SK-N-SH (cell line): Measurements from ENCODE around the gene GGACT. TPM values are rescaled to one million over a fixed set of nuclear protein-coding genes. Genes with fewer than 3 reads are reported as not detected.
A peak's percentile ranks its signal among the peaks of the same experiment; 100 is the strongest.

ENCODE experiments used
- CTCF ChIA-PET: fragments of 300-600, 350-600 bp; formaldehyde crosslinking; extraction: SDS; loops from one replicate; lab custom pipeline; 2021; lab: Yijun Ruan, JAX
- POLR2A ChIA-PET: fragments of 350-600 bp; sonication (Branson Sonifier 250); formaldehyde crosslinking; extraction: SDS; loops from one replicate; lab custom pipeline; 2020; ENCODE audit warnings: antibody characterized with exemption, inconsistent platforms; lab: Yijun Ruan, JAX
- DNase-seq: peaks from one replicate; pipeline ENCODE4 v3.0.0; 2012
- H2AFZ ChIP-seq: fragments of 200-600 bp; sonication (generic); 2 replicates; pipeline ENCODE4 v1.8.1; 2016; ENCODE audit warnings: antibody characterized with exemption, mild to moderate bottlenecking, low read depth
- H3F3A ChIP-seq: fragments of 200-600 bp; sonication (generic); replicated peaks from 2 replicates; pipeline ENCODE3; 2016; ENCODE audit warnings: antibody characterized with exemption, mild to moderate bottlenecking; ENCODE audit not compliant: insufficient read depth
- H3K27ac ChIP-seq, 2 experiments: fragments of 200-500 bp in 1 of 2; fragments of 200-600 bp in 1 of 2; sonication (Bioruptor generic) in 1 of 2; sonication (generic), shearing (Covaris generic) in 1 of 2; 2 replicates each; pipeline versions ENCODE4 v1.5.1 to v1.6.1; 2014 to 2016; ENCODE audit warnings: low read depth in 2 of 2, inconsistent platforms in 1 of 2, low read length in 1 of 2, mild to moderate bottlenecking in 1 of 2, mixed read lengths in 1 of 2
- H3K27me3 ChIP-seq: fragments of 200-600 bp; sonication (generic), shearing (Covaris generic); 2 replicates; pipeline ENCODE4 v1.6.1; 2016; ENCODE audit warnings: mixed run types; ENCODE audit not compliant: insufficient read depth
- H3K36me3 ChIP-seq, 2 experiments: fragments of 200-500 bp in 1 of 2; fragments of 200-600 bp in 1 of 2; sonication (Bioruptor generic) in 1 of 2; sonication (generic) in 1 of 2; replicated peaks in 1 of 2; 2 replicates each; pipeline versions ENCODE3 to v1.5.1; 2014 to 2016; ENCODE audit warnings: low read length in 1 of 2, mild to moderate bottlenecking in 1 of 2; ENCODE audit not compliant: insufficient read depth in 2 of 2, control insufficient read depth in 1 of 2
- H3K4me1 ChIP-seq, 2 experiments: fragments of 200-500 bp in 1 of 2; fragments of 200-600 bp in 1 of 2; sonication (Bioruptor generic) in 1 of 2; sonication (generic), shearing (Covaris generic) in 1 of 2; 2 replicates each; pipeline versions ENCODE4 v1.5.1 to v1.6.1; 2014 to 2016; ENCODE audit warnings: low read depth in 1 of 2, low read length in 1 of 2, mixed run types in 1 of 2; ENCODE audit not compliant: insufficient read depth in 2 of 2, control insufficient read depth in 1 of 2
- H3K4me2 ChIP-seq: fragments of 200-600 bp; sonication (generic), shearing (Covaris generic); 2 replicates; pipeline ENCODE4 v1.6.1; 2017; ENCODE audit warnings: mixed run types
- H3K4me3 ChIP-seq, 2 experiments: fragments of 200-500 bp in 1 of 2; fragments of 200-600 bp in 1 of 2; sonication (Bioruptor generic) in 1 of 2; sonication (generic), shearing (Covaris generic) in 1 of 2; 2 replicates each; pipeline versions ENCODE4 v1.5.1 to v1.8.1; 2014 to 2016; ENCODE audit warnings: low read depth in 2 of 2, inconsistent platforms in 1 of 2, low read length in 1 of 2, mild to moderate bottlenecking in 1 of 2, mixed read lengths in 1 of 2, moderate library complexity in 1 of 2
- H3K79me2 ChIP-seq: fragments of 200-600 bp; sonication (generic); 2 replicates; pipeline ENCODE4 v1.8.1; 2017; ENCODE audit warnings: mild to moderate bottlenecking; ENCODE audit not compliant: insufficient read depth
- H3K9ac ChIP-seq: fragments of 200-600 bp; sonication (generic); 2 replicates; pipeline ENCODE4 v1.6.1; 2017; ENCODE audit warnings: mixed run types
- H3K9me2 ChIP-seq: fragments of 200-600 bp; sonication (generic); 2 replicates; pipeline ENCODE4 v1.6.1; 2017; ENCODE audit warnings: mixed run types
- H3K9me3 ChIP-seq: fragments of 200-600 bp; sonication (generic); 2 replicates; pipeline ENCODE4 v1.6.1; 2017; ENCODE audit warnings: mixed run types, mild to moderate bottlenecking, moderate library complexity
- H4K20me1 ChIP-seq: fragments of 200-600 bp; sonication (generic); 2 replicates; pipeline ENCODE4 v1.6.1; 2017; ENCODE audit warnings: mild to moderate bottlenecking, mixed run types; ENCODE audit not compliant: insufficient read depth
- CHD2 ChIP-seq: fragments of 150-350 bp; IDR thresholded peaks from 2 replicates; pipeline ENCODE4 v1.6.1; 2018; ENCODE audit warnings: low read length; ENCODE audit not compliant: partially characterized antibody
- CTCF ChIP-seq: fragments of 200-600 bp; sonication (generic); IDR thresholded peaks from 2 replicates; pipeline ENCODE4 v1.6.1; 2017; ENCODE audit warnings: antibody characterized with exemption, mild to moderate bottlenecking, moderate library complexity
- FOXJ3 ChIP-seq: sonication (generic); formaldehyde crosslinking; IDR thresholded peaks from 2 replicates; pipeline ENCODE4 v1.5.1; 2020; ENCODE audit warnings: mild to moderate bottlenecking, missing genetic modification reagents
- GABPA ChIP-seq: IDR thresholded peaks from 2 replicates; pipeline ENCODE4 v1.4.0; 2012; ENCODE audit warnings: low read depth, mild to moderate bottlenecking
- IRF3 ChIP-seq: fragments of 150-350 bp; IDR thresholded peaks from 2 replicates; pipeline ENCODE4 v1.6.1; 2016; ENCODE audit warnings: mild to moderate bottlenecking, low read depth, low read length
- MAX ChIP-seq: IDR thresholded peaks from 2 replicates; pipeline ENCODE4 v1.4.0; 2012; ENCODE audit warnings: low read depth
- MXI1 ChIP-seq: IDR thresholded peaks from 2 replicates; pipeline ENCODE4 v1.6.1; 2012; ENCODE audit warnings: mild to moderate bottlenecking, low read depth, low read length, improper control_type of control experiment
- NFIC ChIP-seq: IDR thresholded peaks from 2 replicates; pipeline ENCODE4 v1.4.0; 2012; ENCODE audit warnings: borderline replicate concordance
- PBX3 ChIP-seq: IDR thresholded peaks from 2 replicates; pipeline ENCODE4; 2012
- RCOR1 ChIP-seq: fragments of 150-350 bp; IDR thresholded peaks from 2 replicates; pipeline ENCODE4 v1.6.1; 2017; ENCODE audit warnings: antibody characterized with exemption, low read length
- SMC3 ChIP-seq: IDR thresholded peaks from 2 replicates; pipeline ENCODE4 v1.6.1; 2012; ENCODE audit warnings: low read depth, low read length, improper control_type of control experiment
- TAF1 ChIP-seq: IDR thresholded peaks from 2 replicates; pipeline ENCODE4 v1.6.1; 2012; ENCODE audit warnings: low read depth, mild to moderate bottlenecking, low read length, moderate library complexity, borderline replicate concordance
- TEAD4 ChIP-seq: IDR thresholded peaks from 2 replicates; pipeline ENCODE4 v1.4.0; 2012; ENCODE audit warnings: mild to moderate bottlenecking, borderline replicate concordance; ENCODE audit not compliant: insufficient read depth
- USF1 ChIP-seq: IDR thresholded peaks from 2 replicates; pipeline ENCODE4 v1.4.0; 2012; ENCODE audit warnings: low read depth, borderline replicate concordance
- WGBS: methylation state at CpG from one replicate; pipeline ENCODE4 v1.1.6; 2017; ENCODE audit warnings: low lambda C conversion rate; 5-methylcytosine and 5-hydroxymethylcytosine counted together
- polyA plus RNA-seq, 3 experiments: library from polyadenylated mRNA; depleted of rRNA; stranded (reverse); fragments of >200 nt; gene quantifications; 2 replicates each; pipeline ENCODE4 v1.2.3, GENCODE V29; 2012

GGACT gene
- polyA plus RNA-seq (2012; rRNA removed), result 5.4 and 7.1 TPM in 2 replicates
- 6.2 and 6.9 TPM in 2 replicates for polyA plus RNA-seq (2012; cell fraction: cytosol; rRNA removed)
- 3.9 and 4.1 TPM in 2 replicates for polyA plus RNA-seq (2012; cell fraction: nucleus; rRNA removed)

GRCh38 chr13:100588331-100589177 lies at the start of gene GGACT:
Gene GGACT (minus strand): TSS chr13:100588789. CDS start chr13:100532591, 56,198 bp downstream.
- TF ChIP-seq CTCF (peak; percentile 65), GABPA (peak; percentile 62), SMC3 (0 out of 2 replicates have a peak, but pooled peaks have one; percentile 9), NFIC (no peak), TEAD4 (no peak), RCOR1 (peak; percentile 17; the same call in 1 of the 2 replicates), CHD2 (peak; percentile 67), PBX3 (no peak), IRF3 (no peak), TAF1 (peak; percentile 39; the same call in 1 of the 2 replicates), USF1 (peak; percentile 69; the same call in 1 of the 2 replicates), FOXJ3 (CRISPR knock-in tag) (no peak), MAX (peak; percentile 99), MXI1 (peak; percentile 55; the same call in 1 of the 2 replicates)
- peak within 1 kb of the TSS; percentile 76 for H3K4me2 ChIP-seq
- H3K79me2 ChIP-seq, result no peaks in the 10 kb centered on the region
- ChIA-PET POLR2A (no interaction called here), CTCF (interaction anchor here (0.6 to 5.8 kb wide), 13 partner anchors 9 to 1153 kb away, joined by 3 to 30 read pairs (median 4); no protein-coding TSS in a partner anchor)
- H3K9me3 ChIP-seq, result no peaks in the 10 kb centered on the region
- no peaks in the 10 kb centered on the region for H3K36me3 ChIP-seq
- peak within 1 kb of the TSS in 1 of 2 experiments; percentile 5; a peak in 1 of 4 replicates for H3K27ac ChIP-seq
- WGBS, result 21% methylated on average over 15 of the region's 82 CpGs
- H3K27me3 ChIP-seq, result no peaks in the 10 kb centered on the region
- no peaks in the 10 kb centered on the region for H3F3A ChIP-seq
- H3K4me1 ChIP-seq, result peaks cover 0 to 5% of the 10 kb centered on the region in 2 experiments; a peak in 1 of 4 replicates
- peak within 1 kb of the TSS; percentile 97 for H2AFZ ChIP-seq
- peak; percentile 95 for DNase-seq
- H4K20me1 ChIP-seq, result no peaks in the 10 kb centered on the region
- H3K4me3 ChIP-seq, result peak within 1 kb of the TSS; percentile 72 to 74
- no peaks in the 10 kb centered on the region for H3K9me2 ChIP-seq
- peak within 1 kb of the TSS; percentile 68 for H3K9ac ChIP-seq
